Muscle of leg (tissue), 11 donors: ENCODE results near the gene DMXL2. TPM values are rescaled to one million over a fixed set of nuclear protein-coding genes. Genes with fewer than 3 reads are reported as not detected.
A peak's percentile ranks its signal among the peaks of the same experiment; 100 is the strongest.

Experiments used
- DNase-seq: peaks from one replicate; pipeline ENCODE4 v3.0.0; 2013
- H3K27ac ChIP-seq: one replicate; pipeline ENCODE4 v1.5.1; 2013; ENCODE audit warnings: mild to moderate bottlenecking, low read length, control low read depth
- H3K27me3 ChIP-seq: one replicate; pipeline ENCODE4 v1.6.1; 2013; ENCODE audit warnings: low read length; ENCODE audit not compliant: control insufficient read depth, insufficient read depth
- H3K36me3 ChIP-seq: one replicate; pipeline ENCODE4 v1.6.1; 2013; ENCODE audit warnings: low read length; ENCODE audit not compliant: control insufficient read depth, insufficient read depth
- H3K4me1 ChIP-seq: one replicate; pipeline ENCODE4 v1.6.1; 2013; ENCODE audit warnings: low read length; ENCODE audit not compliant: control insufficient read depth, insufficient read depth
- H3K4me3 ChIP-seq: one replicate; pipeline ENCODE4 v1.5.1; 2013; ENCODE audit warnings: low read length, control low read depth
- H3K9me3 ChIP-seq: replicated peaks from 2 replicates; pipeline ENCODE4 v1.6.1; 2013; ENCODE audit warnings: low read depth, low read length; ENCODE audit not compliant: control insufficient read depth
- WGBS: methylation state at CpG from one replicate; pipeline ENCODE4 v1.1.5; 2013; ENCODE audit warnings: missing lambda C conversion rate; ENCODE audit not compliant: insufficient coverage; 5-methylcytosine and 5-hydroxymethylcytosine counted together
- polyA plus RNA-seq, 8 donors: library from polyadenylated mRNA; unstranded; fragments of 120-200 nt; gene quantifications; one replicate each; pipeline versions ENCODE4 v1.2.1 to v1.2.3, GENCODE V29; 2013; ENCODE audit warnings: inconsistent platforms in 1 of 8, low replicate concordance in 1 of 8; ENCODE audit not compliant: insufficient read length in 8 of 8, insufficient read depth in 1 of 8
- total RNA-seq: library from RNA; stranded (reverse); fragments of 120-200 nt; gene quantifications from one replicate; pipeline ENCODE4 v1.2.4, GENCODE V29; 2013

The DMXL2 gene
- total and polyA plus RNA-seq, 9 donors, result 13.9 to 27.0 (median 21.4) TPM

DNA sequence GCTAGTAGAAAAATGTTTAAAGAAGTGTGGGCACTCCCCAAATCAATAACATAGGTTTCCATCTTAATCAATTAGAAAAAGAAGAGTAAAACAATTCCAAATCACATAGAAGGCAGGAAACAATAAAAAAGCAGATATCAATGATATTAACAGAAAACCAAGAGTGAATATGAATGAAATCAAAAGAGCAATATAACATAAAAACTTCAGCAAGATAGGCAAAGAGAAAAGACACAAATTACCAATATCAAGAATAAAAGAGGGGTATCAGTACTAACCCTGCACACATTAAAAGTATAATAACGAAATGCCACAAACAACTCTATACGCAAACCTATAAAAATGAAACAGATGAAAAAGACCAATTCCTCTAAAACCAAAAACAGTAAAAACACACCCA, 19.6 kb downstream of the DMXL2 start:
- no CpG with 5 or more reads among the region's 2 CpGs for WGBS

GRCh38 chr15:51602484-51602883, 20.1 kb downstream of the DMXL2 start:
- no peaks in the 10 kb centered on the region for H3K4me1 ChIP-seq

More for the DNA sequence above, 19.6 kb downstream of the DMXL2 start:
- Histone ChIP-seq H3K27me3 (no peaks in the 10 kb centered on the region), H3K9me3 (peaks cover 6% of the 10 kb centered on the region), H3K27ac (no peak overlapping the region), H3K4me1 (no peaks in the 10 kb centered on the region), H3K4me3 (no peak overlapping the region), H3K36me3 (no peaks in the 10 kb centered on the region)
- DNase-seq, result no peak

DNA sequence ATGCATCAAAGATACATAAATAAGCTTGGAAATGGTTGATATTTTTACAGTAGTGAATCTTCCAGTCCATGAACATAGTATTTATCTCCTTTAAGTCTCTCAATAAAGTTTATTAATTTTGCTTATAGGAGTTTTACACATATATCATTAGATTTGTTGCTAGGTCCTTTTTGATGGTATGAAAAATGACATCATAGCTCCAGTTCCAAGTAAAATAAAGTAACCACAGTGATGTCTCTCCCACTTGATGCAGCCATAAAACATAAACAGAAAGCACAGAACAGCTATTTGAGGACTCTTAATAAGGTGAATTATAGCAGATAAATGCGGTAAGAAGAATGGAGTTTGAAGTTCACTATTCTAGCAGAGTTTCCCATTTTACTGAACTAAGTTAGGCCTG, 20.8 kb downstream of the DMXL2 start:
- peaks cover 6% of the 10 kb centered on the region for H3K9me3 ChIP-seq
- WGBS, result no CpG with 5 or more reads among the region's 1 CpG
- no peak for DNase-seq
- H3K27me3 ChIP-seq, result no peaks in the 10 kb centered on the region
- H3K36me3 ChIP-seq, result no peaks in the 10 kb centered on the region
- H3K4me3 ChIP-seq, result no peak overlapping the region
- no peak overlapping the region for H3K27ac ChIP-seq
- H3K4me1 ChIP-seq, result no peaks in the 10 kb centered on the region

More at GRCh38 chr15:51602484-51602883, 20.1 kb downstream of the DMXL2 start:
- WGBS, result 100% methylated on average over 1 of the region's 3 CpGs
- no peak overlapping the region for H3K27ac ChIP-seq
- H3K36me3 ChIP-seq, result no peaks in the 10 kb centered on the region
- H3K9me3 ChIP-seq, result peaks cover 6% of the 10 kb centered on the region
- no peak for DNase-seq
- H3K27me3 ChIP-seq, result no peaks in the 10 kb centered on the region
- no peak overlapping the region for H3K4me3 ChIP-seq

DNA sequence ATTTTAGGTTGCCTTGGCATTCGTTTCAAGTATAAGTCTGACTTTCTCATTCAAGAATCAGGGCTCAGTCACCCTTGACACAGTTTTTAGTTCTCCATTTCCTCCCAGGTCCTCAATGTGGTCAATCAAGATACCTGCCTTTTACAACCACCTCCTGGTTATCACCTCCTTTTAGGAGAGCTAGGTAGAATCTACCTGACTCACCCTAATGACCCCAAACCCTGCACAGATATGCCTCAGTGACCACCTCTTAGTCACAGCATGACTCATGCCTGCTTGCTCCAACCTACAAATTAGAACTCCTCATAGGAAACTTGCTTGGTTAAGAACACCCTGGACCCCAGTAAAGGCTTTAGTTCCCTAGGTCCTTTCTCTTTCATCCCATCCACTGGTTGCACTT, 22.5 kb downstream of the DMXL2 start:
- Histone ChIP-seq H3K27ac (no peak overlapping the region), H3K9me3 (peaks cover 6% of the 10 kb centered on the region), H3K4me1 (no peaks in the 10 kb centered on the region), H3K36me3 (no peaks in the 10 kb centered on the region), H3K4me3 (no peak overlapping the region), H3K27me3 (no peaks in the 10 kb centered on the region)
- no CpG with 5 or more reads among the region's 1 CpG for WGBS
- no peak for DNase-seq

- no peak overlapping the region for H3K27ac ChIP-seq
- no CpG with 5 or more reads among the region's 2 CpGs for WGBS
Observed at GRCh38 chr15:51589881-51590568, 32.5 kb downstream of the DMXL2 start.

GRCh38 chr15:51588966-51589365, 33.6 kb downstream of the DMXL2 start:
- Histone ChIP-seq H3K4me1 (no peaks in the 10 kb centered on the region), H3K4me3 (no peak overlapping the region), H3K27me3 (no peaks in the 10 kb centered on the region), H3K27ac (peak overlapping the region; percentile 17), H3K9me3 (peaks cover 16% of the 10 kb centered on the region), H3K36me3 (no peaks in the 10 kb centered on the region)
- WGBS, result no CpG with 5 or more reads among the region's 3 CpGs
- DNase-seq, result peak; percentile 12

More at GRCh38 chr15:51589881-51590568, 32.5 kb downstream of the DMXL2 start:
- Histone ChIP-seq H3K9me3 (peaks cover 16% of the 10 kb centered on the region), H3K27me3 (no peaks in the 10 kb centered on the region), H3K36me3 (no peaks in the 10 kb centered on the region), H3K4me1 (no peaks in the 10 kb centered on the region), H3K4me3 (no peak overlapping the region)
- peak; percentile 7 for DNase-seq

DNA sequence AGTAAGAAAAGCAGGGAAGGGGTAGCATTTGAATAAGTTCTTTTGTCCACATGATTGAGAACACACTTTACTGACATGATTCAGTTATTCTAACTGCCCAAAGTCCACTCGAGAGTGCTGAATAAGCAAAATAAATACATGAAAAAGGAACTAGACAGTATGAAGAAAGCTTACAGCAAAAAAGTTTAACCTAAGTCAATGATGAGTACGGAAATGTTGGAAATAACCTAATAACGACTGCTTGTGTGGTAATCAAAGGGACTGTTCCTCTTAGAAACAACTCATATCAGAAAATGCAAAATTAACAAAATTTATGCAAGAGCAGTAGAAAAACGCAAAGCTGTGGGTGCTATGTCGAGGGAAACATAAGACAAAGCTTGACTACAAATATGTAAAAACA, 36.6 kb downstream of the DMXL2 start:
- Histone ChIP-seq H3K4me1 (no peaks in the 10 kb centered on the region), H3K27me3 (no peaks in the 10 kb centered on the region), H3K4me3 (no peak overlapping the region), H3K9me3 (peaks cover 10% of the 10 kb centered on the region), H3K27ac (peak overlapping the region; percentile 49), H3K36me3 (no peaks in the 10 kb centered on the region)
- DNase-seq, result peak; percentile 65
- no CpG with 5 or more reads among the region's 5 CpGs for WGBS

DNA sequence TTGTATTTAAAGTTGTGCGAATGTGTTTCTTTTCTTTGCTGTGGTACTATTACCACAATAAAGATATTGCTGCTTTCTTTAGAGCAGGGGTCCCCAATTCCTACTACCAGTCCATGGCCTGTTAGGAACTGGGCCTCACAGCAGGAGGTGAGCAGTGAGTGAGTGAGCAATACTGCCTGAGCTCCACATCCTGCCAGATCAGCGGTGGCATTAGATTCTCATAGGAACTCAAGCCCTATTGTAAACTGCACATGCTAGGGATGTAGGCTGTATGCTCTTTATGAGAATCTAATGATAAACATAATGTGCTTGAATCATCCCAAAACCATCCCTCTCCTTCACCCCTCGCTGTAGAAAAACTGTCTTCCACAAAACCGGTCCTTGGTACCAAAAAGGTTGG, 41.6 kb downstream of the DMXL2 start:
- Histone ChIP-seq H3K27ac (no peak overlapping the region), H3K9me3 (no peaks in the 10 kb centered on the region), H3K27me3 (no peaks in the 10 kb centered on the region), H3K4me3 (no peak overlapping the region), H3K36me3 (no peaks in the 10 kb centered on the region), H3K4me1 (no peaks in the 10 kb centered on the region)
- WGBS, result 80% methylated on average over 1 of the region's 4 CpGs
- DNase-seq, result no peak

- WGBS, result no CpG with 5 or more reads among the region's 2 CpGs
Observed at GRCh38 chr15:51580385-51580784, 42.2 kb downstream of the DMXL2 start.

DNA sequence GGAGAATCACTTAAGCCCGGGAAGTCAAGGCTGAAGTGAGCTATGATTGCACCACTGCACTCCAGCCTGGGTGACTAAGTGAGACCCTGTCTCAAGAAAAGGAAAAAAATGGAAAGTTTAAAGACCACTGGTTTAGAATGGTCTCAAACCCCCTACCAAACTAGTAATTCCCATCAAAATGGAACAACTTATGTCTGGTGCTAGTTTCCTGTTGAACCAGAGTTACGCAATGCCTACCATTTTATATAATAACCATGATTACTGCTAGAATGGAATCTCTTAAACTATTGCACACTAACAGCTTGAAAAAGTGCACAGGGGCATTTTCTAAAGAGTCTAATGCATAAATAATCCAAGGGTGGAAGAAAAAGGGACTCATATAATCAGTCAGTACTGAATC, 43.6 kb downstream of the DMXL2 start:
- no peak overlapping the region for H3K4me3 ChIP-seq
- no peaks in the 10 kb centered on the region for H3K36me3 ChIP-seq
- H3K27me3 ChIP-seq, result no peaks in the 10 kb centered on the region
- no peak overlapping the region for H3K27ac ChIP-seq
- DNase-seq, result no peak
- WGBS, result no CpG with 5 or more reads among the region's 2 CpGs
- no peaks in the 10 kb centered on the region for H3K4me1 ChIP-seq
- no peaks in the 10 kb centered on the region for H3K9me3 ChIP-seq

More at GRCh38 chr15:51580385-51580784, 42.2 kb downstream of the DMXL2 start:
- no peak overlapping the region for H3K4me3 ChIP-seq
- no peak for DNase-seq
- no peaks in the 10 kb centered on the region for H3K4me1 ChIP-seq
- H3K27ac ChIP-seq, result no peak overlapping the region
- no peaks in the 10 kb centered on the region for H3K9me3 ChIP-seq
- H3K27me3 ChIP-seq, result no peaks in the 10 kb centered on the region
- H3K36me3 ChIP-seq, result no peaks in the 10 kb centered on the region
